Activated CD8-positive, alpha-beta memory T cell treated with anti-CD3 and anti-CD28 coated beads, Interleukin-2, amount 10 ng/mL, durations not matched to agents 7 days and 5 days (primary cell): ENCODE measurements around the gene MKRN1. TPM values are rescaled to one million over a fixed set of nuclear protein-coding genes. Genes with fewer than 3 reads are reported as not detected.
"Not testable (repeated sequence)": the region's sequence is repeated elsewhere in the genome, so short reads cannot be mapped to it uniquely, and the experiment has no call there.

Experiments
- ATAC-seq: fragments of 150-1000 bp; cut with Tn5 transposase; one replicate; pipeline ENCODE4 v1.10.0; 2021; ENCODE audit warnings: moderate library complexity
- CTCF ChIA-PET: fragments of 350-600 bp; sonication (Branson Sonifier 250); formaldehyde crosslinking; loops from one replicate; lab custom pipeline; 2021; ENCODE audit warnings: antibody characterized with exemption; lab: Charles Lee
- DNase-seq: peaks from one replicate; pipeline ENCODE4 v3.0.0-alpha.2; 2020
- H3K27ac Mint-ChIP-seq: one replicate; pipeline ENCODE4 v1.8.0; 2021; ENCODE audit warnings: mild to moderate bottlenecking, mixed read lengths
- H3K27me3 Mint-ChIP-seq: one replicate; pipeline ENCODE4 v1.8.0; 2021; ENCODE audit warnings: mixed read lengths
- H3K36me3 Mint-ChIP-seq: one replicate; pipeline ENCODE4 v1.8.0; 2021; ENCODE audit warnings: mild to moderate bottlenecking, mixed read lengths
- H3K4me1 Mint-ChIP-seq: one replicate; pipeline ENCODE4 v1.8.0; 2021; ENCODE audit warnings: mixed read lengths
- H3K4me3 Mint-ChIP-seq: one replicate; pipeline ENCODE4 v1.8.0; 2021; ENCODE audit warnings: mild to moderate bottlenecking, moderate library complexity, mixed read lengths
- H3K9me3 Mint-ChIP-seq: one replicate; pipeline ENCODE4 v1.8.0; 2022; ENCODE audit warnings: low read depth, mixed read lengths
- total RNA-seq, 2 experiments: library from RNA; stranded (reverse); gene quantifications; one replicate each; pipeline ENCODE4 v1.2.3, GENCODE V29; 2021

MKRN1 gene
- total RNA-seq, 2 experiments from 2014 or later = 64.2 to 75.5 TPM

- no peaks in the 10 kb centered on the region for H3K27me3 Mint-ChIP-seq
- no peak overlapping the region for H3K27ac Mint-ChIP-seq
- ATAC-seq (no peak), DNase-seq (no peak)
- peaks cover 20% of the 10 kb centered on the region for H3K36me3 Mint-ChIP-seq
- H3K9me3 Mint-ChIP-seq = no peaks in the 10 kb centered on the region
- CTCF ChIA-PET = interaction anchor here (0.6 kb wide), 2 partner anchors 59 to 831 kb away, joined by 3 to 4 read pairs; no protein-coding TSS in a partner anchor
- peaks cover 24% of the 10 kb centered on the region for H3K4me1 Mint-ChIP-seq
- H3K4me3 Mint-ChIP-seq = no peak overlapping the region
Observed at GRCh38 chr7:140416560-140416959, 62.7 kb downstream of the MKRN1 start.

GRCh38 chr7:140415816-140416215, 63.5 kb downstream of the MKRN1 start:
- H3K27me3 Mint-ChIP-seq, DNase-seq, H3K9me3 Mint-ChIP-seq, H3K27ac Mint-ChIP-seq, CTCF ChIA-PET, H3K4me3 Mint-ChIP-seq, ATAC-seq: not testable (repeated sequence)
- H3K4me1 Mint-ChIP-seq = peaks cover 24% of the 10 kb centered on the region
- H3K36me3 Mint-ChIP-seq = peaks cover 23% of the 10 kb centered on the region

GRCh38 chr7:140415361-140415760, 63.9 kb downstream of the MKRN1 start:
- Mint-ChIP-seq H3K9me3 (no peaks in the 10 kb centered on the region), H3K27me3 (no peaks in the 10 kb centered on the region), H3K4me1 (peaks cover 24% of the 10 kb centered on the region), H3K27ac (no peak overlapping the region), H3K36me3 (peaks cover 24% of the 10 kb centered on the region), H3K4me3 (no peak overlapping the region)
- ATAC-seq = no peak
- CTCF ChIA-PET = no interaction called here
- DNase-seq = no peak

- peak overlapping the region; percentile 93 for H3K4me3 Mint-ChIP-seq
- peak; percentile 5 for ATAC-seq
- H3K36me3 Mint-ChIP-seq = peaks cover 16% of the 10 kb centered on the region
Observed at GRCh38 chr7:140404565-140405065, 74.7 kb downstream of the MKRN1 start.

GRCh38 chr7:140403878-140404564, 75.3 kb downstream of the MKRN1 start, which contains the start of gene RAB19:
Gene RAB19 (plus strand): TSS chr7:140404058. CDS start chr7:140407647, 3,589 bp downstream.
- peak; percentile 81 for ATAC-seq
- CTCF ChIA-PET = no interaction called here
- peak within 1 kb of the TSS; percentile 98 for H3K27ac Mint-ChIP-seq
- peaks cover 17% of the 10 kb centered on the region for H3K36me3 Mint-ChIP-seq
- H3K9me3 Mint-ChIP-seq = no peaks in the 10 kb centered on the region
- H3K4me1 Mint-ChIP-seq = peaks cover 38% of the 10 kb centered on the region
- peak within 1 kb of the TSS; percentile 93 for H3K4me3 Mint-ChIP-seq
- no peaks in the 10 kb centered on the region for H3K27me3 Mint-ChIP-seq
- peak; percentile 73 for DNase-seq

More at GRCh38 chr7:140404565-140405065, 74.7 kb downstream of the MKRN1 start:
- no peaks in the 10 kb centered on the region for H3K27me3 Mint-ChIP-seq
- peaks cover 36% of the 10 kb centered on the region for H3K4me1 Mint-ChIP-seq
- peak overlapping the region; percentile 98 for H3K27ac Mint-ChIP-seq
- no peak for DNase-seq
- CTCF ChIA-PET = no interaction called here
- no peaks in the 10 kb centered on the region for H3K9me3 Mint-ChIP-seq

Other genes starting within 250 kb of the MKRN1 start
- 10 to 100 TPM; 27.0 to 35.3 TPM for gene SLC37A3, start 81.0 kb downstream of the MKRN1 start, total RNA-seq
- 1 to 10 TPM; 5.0 to 7.3 TPM for gene RAB19, start 75.4 kb downstream of the MKRN1 start, total RNA-seq
- under 1 TPM in 1 of 2 experiments, not detected in 1; 0.32 TPM for gene DENND2A, start 161.3 kb upstream of the MKRN1 start, total RNA-seq
- gene ADCK2, start 193.4 kb upstream of the MKRN1 start, total RNA-seq = 10 to 100 TPM; 18.3 to 23.2 TPM
- gene NDUFB2, start 217.2 kb upstream of the MKRN1 start, total RNA-seq = 100 to 1,000 TPM; 165 to 170 TPM